Cardiac septum (tissue), 1 donor: ENCODE data around the gene FGFR4. TPM values are rescaled to one million over a fixed set of nuclear protein-coding genes. Genes with fewer than 3 reads are reported as not detected.
"Not testable (repeated sequence)": the region's sequence is repeated elsewhere in the genome, so short reads cannot be mapped to it uniquely, and the experiment has no call there.

Experiments used
- DNase-seq: peaks from one replicate; pipeline ENCODE4 v3.0.0-alpha.2; 2020; ENCODE audit warnings: low spot score
- intact Hi-C: fragments of 100-400 bp; cut with DNase I; formaldehyde crosslinking; loops from one replicate; pipeline ENCODE4 v1.14.0; 2022
- long read RNA-seq: library from polyadenylated mRNA; unstranded; transcript quantifications from one replicate; pipeline ENCODE4 v2.0.0, GENCODE V29; 2021
- total RNA-seq: library from RNA; stranded (reverse); fragmentation: NEBNext Ultra II Directional; extraction: Animal tissue kit (Norgen Biotek cat#: 25700); gene quantifications from one replicate; pipeline ENCODE4 v1.2.1, GENCODE V29; 2021
- donor health status: DM: no; HTN: no; CAD: no.

FGFR4 gene
- total RNA-seq: 0.40 TPM
- long read RNA-seq: 0 reads

DNA sequence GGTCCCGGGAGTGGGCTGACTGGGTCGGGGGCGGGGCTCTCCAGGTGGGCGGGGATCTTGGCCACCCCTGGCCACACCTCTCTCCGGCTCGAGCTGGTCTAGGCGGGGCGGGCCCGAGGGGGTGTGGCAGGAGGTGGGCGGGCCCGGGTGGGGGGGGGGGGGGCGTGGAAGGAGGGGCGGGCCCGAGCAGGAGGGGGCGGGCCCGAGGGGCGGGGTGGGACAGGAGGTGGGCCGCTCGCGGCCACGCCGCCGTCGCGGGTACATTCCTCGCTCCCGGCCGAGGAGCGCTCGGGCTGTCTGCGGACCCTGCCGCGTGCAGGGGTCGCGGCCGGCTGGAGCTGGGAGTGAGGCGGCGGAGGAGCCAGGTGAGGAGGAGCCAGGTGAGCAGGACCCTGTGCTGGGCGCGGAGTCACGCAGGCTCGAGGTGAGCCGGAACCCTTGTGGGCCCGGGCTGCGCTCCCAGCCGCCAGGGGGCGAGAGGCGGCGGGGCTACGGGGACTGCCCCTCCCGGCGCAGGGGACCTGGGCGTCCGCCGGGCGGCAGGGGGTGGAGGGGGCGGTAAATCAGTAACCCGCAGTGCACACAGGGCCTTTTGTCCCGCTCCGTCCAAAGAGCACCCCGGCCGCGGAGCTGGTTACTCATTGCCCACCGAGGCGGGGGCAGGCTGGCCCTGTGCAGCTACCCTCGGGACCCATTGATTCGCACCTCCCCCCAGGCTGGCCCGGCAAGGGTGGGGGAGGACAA is at the start of gene FGFR4:
Gene FGFR4 (plus strand): TSS at position 262 of the 744 bp plus-strand sequence. CDS start 2,688 bp downstream, outside the sequence.
- no peak for DNase-seq
- intact Hi-C loops: no loop called here

DNA sequence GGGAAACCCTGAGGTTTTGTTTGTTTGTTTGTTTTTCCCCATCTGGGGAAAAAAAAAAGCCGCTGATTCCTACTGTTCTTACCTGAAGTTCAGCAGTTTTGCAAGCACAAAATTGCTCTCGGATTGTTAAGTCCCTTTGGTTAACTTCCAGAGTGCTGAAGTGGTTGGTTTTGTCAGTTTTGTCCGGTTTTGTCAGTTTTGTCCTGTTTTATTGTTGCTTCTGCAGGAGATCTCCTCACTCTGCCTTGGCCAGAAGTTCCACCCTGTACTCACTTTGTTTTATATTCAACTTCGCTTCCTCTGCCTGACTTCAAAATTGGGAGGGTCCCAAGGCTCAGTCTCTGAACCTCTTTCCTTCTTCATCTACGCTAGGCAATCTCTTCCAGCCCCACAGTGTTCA is 49.8 kb upstream of the FGFR4 start:
- no peak for DNase-seq
- intact Hi-C loops: no loop called here

DNA sequence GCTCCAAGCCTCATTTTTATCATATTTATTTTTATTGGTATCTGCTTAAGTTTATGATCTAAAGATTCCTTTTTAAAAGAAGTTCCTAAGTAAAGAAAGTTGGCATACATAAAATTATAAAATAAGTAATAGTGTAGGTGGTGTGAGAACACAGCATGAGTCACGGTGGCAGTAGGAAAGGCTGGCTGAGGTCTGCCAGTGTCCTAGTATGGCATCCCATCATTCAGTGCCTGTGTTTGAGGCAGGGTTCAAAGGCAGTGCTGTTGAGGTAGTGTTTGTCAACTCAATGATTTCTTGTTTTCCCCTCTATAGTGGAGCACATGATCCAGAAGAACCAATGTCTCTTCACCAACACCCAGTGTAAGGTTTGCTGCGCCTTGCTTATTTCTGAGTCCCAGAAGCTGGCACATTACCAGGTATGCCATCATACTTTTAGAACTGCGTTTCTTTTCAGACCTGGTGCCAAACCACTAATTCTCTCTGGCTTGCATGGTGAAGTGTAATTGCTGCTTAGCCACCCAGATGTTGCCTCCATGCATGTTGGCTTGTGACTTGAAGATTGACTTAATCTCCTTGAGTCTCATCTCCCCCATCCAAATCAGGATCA is 45.8 kb upstream of the FGFR4 start:
- intact Hi-C loops: no loop called here
- no peak for DNase-seq

DNA sequence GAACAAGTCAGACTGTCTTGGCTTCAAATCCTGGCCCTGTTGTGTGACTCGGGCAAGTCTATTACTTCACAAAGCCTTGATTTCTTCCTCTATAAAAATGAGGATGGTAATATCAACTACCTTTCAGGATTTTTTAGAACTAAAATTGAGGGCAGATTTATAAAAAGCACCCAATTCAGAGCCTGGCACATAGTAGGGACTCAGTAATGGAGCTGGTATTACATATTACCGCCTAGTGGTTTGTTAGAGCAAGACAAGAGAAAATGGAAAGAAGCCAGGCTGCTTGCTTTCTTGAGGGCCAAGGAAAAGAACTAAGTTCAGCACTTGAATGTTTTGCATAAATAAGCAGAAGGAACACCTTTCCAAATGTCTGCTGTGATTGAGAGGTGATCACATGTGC is 44.8 kb upstream of the FGFR4 start:
- intact Hi-C loops: no loop called here
- DNase-seq: no peak

DNA sequence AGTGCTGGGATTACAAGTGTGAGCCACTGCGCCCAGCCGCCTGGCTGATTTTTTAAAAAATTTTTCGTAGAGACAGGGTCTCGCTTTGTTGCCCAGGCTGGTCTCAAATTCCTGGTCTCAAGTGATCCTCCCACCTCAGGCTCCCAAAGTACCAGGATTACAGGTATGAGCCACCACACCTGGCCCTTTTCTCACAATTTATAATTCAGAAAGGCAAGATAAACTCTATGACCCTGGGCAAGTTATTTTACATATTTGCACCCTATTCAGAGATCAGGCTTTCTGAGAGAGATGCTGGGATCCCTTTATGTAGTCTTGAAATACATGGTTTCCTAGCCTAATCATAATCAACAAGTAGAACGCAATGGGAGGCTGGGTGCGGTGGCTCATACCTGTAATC is 43.6 kb upstream of the FGFR4 start:
- intact Hi-C loops: no loop called here
- no peak for DNase-seq

DNA sequence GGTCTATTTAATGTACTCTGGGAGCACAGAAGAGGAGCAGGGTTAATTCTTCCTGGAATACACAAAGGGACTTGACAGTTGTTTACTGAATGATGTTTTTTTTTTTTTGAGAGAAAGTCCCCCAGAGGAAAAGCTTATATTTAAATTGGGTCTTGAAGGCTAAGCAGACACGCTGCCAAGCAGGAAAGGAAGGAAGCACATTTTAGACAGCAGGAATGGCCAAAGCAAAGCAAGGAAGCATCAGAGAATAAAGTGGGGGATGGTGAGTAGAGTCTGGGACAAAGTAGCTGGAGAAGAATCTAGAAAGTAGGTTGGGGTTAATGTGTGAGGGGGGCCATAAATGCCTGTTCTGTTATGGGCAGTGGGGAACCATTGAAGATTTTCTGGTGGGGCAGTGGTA is 42.8 kb upstream of the FGFR4 start:
- intact Hi-C loops: no loop called here
- DNase-seq: no peak

DNA sequence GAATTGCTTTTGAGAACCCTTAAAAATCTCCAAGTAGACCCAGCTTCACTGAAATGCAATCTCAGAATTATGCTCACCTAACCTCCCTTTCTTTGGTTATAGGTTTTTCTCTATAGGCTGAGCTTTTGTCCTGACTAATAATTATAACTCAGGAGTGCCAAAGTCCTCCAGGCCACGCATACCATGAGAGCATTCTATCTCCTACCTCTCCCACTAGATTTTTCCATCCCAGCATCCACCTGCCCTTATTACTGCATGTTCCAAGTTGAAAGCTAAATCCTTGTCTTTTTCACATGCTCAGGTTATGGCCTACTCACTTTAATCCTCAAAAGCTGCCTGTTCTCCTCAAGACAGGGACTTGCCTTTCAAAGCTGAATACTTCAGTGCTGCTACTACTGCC is 42.1 kb upstream of the FGFR4 start:
- intact Hi-C loops: no loop called here
- DNase-seq: no peak

DNA sequence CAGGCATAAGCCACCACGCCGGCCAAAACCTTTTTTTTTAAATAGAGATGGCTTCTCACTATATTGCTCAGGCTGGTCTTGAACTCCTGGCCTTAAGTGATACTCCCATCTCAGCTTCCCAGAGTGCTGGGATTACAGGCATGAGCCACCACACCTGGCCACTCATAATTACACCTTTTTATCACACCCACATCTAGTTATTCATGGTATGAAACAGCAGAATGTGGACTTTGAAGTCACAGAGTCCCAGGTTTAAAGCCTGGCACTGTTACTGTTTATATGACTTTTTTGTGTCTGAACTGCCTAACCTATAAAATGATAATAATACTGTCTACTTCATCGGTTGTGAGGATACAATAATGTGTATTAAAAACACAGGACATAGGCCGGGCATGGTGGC is 41.1 kb upstream of the FGFR4 start:
- DNase-seq: no peak
- intact Hi-C loops: no loop called here

DNA sequence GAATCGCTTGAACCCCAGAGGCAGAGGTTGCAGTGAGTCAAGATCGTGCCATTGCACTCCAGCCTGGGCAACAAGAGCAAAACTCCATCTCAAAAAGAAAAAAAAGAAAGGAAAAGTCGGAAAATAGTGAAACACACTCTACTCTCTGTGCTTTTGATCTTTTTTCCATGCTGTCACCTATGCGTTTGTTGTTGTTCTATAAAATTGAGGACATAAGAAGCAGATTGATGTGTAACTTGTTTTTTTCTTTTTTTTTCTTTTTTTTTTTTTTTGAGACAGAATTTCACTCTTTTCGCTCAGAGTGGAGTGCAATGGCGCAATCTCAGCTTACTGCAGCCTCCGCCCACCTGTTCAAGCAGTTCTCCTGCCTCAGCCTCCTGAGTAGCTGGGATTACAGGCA is 38.2 kb upstream of the FGFR4 start:
- DNase-seq, intact Hi-C loops: not testable (repeated sequence)

DNA sequence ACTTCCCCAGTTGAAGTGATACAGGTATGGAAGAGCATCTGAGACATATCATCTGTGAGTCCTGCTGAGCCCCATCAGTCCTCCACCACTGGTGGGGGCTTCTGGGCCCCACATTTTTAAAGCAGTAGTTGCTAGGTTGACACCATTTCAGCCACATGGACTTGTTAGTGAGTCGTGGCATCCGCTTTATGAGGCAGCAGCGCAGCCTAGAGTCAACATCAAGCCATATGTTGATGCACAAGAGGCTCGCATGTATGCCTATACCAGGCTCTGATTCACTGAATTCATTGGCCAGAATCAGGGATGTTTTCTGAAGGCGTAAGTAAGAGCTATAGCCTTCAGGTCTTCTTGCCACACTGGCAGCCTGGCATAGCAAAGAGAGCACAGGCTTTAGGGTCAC is 37.4 kb upstream of the FGFR4 start:
- DNase-seq: no peak
- intact Hi-C loops: no loop called here

DNA sequence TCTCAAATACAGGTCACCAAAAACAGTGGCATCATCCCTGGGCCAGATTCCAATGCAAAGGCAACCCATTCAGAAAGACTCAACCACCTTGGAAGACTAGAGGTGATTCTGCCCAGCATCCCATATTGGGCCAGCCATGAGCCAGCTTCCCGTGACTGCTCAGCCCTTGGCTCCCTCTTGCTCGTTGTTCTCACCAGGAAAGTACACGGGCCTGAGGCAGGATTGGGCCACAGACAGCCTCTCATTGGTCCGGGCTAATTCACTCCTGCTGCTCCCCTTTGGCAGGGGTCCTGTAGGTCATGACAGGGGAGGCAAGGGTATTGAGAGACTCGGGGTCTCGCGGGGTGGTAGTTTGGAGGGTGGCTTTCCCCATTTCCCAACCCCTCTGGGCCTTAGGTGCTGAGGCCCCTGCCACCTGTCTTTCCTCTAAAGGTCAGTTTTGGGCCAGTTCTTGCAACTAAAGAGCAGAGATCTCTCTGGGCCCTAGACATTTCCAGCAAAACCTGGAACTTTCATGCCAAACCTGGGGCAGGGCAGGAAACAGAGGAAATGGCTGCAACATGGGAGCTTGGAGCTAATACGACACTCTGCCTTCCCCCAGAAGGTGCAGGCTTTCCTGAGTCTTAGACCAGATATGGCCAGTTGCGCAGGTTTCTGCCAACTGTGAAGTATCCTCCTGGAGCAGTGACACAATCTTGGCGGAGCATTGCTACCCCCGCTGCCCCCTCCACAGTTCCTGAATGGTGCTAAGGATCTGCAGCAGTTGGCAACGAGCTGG is 22.0 kb upstream of the FGFR4 start:
- no peak for DNase-seq
- intact Hi-C loops: no loop called here

DNA sequence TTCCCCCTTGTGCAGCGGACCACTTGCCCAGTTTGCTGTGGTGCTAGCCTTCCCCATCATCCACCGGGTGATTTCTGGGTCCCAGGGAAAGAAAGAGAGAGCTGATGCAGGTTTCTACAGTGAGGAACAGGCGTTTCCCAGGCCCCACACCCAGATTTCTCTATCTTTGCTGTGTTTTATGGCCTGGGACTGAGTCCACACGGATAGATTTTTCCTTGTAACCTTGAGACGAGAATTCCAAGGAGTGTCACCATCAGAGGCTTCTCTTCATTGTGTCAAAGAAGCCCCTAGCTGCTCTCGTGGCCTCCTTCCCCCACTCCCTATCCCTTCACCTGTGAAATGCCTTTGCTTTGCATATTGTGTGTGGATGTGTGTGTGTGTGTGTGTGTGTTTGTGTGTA is 21.2 kb upstream of the FGFR4 start:
- intact Hi-C loops: no loop called here
- DNase-seq: no peak

DNA sequence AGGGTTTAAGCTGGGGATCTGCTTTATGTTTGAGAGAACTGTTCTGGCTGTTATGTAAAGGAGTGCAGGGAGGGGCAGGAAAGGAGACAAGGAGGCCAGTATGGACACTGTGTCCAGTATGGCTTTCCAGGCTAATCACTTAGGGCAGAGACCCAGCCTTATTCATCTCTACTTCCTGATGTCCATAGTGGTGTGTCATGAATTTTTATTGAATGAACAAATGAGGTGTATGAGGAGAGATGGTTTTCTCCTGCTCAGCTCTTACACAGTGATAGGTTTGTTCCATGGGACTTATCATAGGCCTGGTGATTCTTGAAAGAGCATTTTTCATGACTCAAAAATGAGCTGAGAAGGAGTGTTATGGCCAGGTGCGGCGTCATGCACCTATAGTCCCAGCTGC is 20.5 kb upstream of the FGFR4 start:
- no peak for DNase-seq
- intact Hi-C loops: no loop called here

DNA sequence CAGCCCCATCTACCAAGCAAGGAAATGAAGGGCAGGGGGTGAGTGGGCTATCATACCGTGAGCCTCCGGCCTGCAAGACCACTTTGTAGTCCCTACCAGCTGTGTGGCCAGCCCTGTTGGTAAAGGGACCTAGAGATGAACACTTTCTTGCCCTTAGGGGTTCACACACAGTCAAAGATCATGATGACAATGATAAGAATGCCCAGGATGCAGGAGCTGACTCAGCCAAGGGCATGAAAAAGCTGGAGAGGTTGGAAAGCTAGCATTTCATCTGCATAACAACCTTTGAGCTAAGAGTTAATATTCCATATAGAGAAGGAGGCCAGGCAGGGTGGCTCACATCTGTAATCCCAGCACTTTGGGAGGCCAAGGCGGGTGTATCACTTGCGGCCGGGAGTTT is 19.2 kb upstream of the FGFR4 start:
- intact Hi-C loops: no loop called here

DNA sequence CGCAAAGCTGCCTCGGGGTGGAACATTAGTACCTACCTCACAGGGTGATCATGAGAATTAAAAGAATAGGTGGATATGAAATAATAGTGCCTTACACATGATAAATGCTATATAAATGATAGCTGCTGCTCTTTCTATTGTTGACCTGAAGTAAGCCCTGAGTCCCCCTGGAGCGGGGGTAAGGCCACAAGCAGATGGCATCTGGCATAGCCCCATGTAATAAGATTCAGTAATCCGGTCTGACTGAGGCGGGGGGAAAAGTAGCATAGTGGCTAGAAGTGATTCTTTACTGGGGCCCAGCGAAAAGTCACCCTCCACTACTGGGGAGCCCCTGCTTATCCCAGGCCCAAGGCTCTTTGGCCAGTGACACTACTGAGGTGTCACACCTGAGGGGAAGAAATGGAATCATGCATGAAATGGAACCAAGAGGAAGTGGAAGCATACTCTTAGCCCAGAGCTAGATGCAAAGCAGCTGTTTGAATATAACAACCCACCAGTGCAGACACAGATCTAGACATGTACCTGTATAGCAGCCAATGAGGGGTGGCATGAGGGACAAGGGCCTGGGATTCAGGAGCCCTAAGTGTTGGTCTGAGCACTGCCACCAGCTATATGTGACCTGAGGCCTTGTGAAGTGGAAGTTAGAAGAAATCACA is 16.1 kb upstream of the FGFR4 start:
- DNase-seq: no peak
- intact Hi-C loops: no loop called here

More for the DNA sequence above, 19.2 kb upstream of the FGFR4 start:
- no peak for DNase-seq

DNA sequence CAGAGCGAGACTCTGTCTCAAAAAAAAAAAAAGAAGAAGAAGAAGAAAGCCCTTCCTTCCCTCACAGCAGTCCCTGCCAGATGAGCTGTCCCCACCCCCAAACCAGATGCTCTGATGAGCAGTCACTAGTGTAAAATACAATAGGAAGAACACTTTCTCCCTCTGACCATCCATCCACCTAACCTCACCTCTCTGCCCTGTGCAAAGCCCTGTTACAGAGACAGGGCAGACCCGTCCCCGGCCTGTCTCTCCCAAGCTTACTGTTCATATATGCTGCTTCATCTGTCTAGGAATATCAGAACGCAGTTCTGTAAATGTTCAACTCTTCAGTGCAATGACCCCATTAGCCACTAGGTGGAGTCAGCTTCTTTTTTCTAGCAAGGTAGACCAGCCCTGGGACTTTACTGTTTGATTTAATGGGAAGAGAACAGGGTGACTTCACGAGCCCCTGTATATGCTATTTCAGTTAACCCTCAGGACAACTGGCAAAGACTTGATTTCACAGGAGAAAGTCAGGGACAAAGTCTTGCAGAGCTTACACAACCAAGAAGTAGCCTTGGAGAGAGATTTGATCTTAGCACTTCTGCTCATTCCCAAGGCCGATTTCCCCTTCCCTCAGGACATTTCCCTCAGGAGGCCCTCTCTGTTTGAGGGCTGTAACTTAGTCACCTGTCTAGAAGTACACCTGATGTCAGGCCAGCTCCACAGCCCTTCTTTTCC is 14.9 kb upstream of the FGFR4 start:
- DNase-seq: no peak
- intact Hi-C loops: no loop called here

DNA sequence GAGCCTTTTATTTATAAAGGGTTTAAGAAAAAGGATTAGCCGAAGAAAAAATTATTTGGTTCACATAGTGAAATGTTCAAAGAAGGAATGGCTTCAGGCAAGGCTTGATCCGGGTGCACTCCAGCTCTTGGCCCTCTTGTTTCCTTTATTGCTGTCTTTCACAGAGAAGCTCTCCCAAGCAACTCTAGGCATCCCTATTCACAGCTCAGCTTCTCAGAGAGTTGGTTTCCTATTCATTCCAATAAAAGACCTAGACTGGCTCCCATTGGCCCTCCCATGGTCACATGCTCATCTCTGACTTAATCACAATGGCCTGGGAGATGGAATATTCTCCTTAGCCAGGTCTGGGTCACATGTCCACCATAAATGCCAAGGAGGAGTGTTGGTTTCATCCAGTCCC is 9.4 kb upstream of the FGFR4 start:
- intact Hi-C loops: no loop called here
- no peak for DNase-seq

DNA sequence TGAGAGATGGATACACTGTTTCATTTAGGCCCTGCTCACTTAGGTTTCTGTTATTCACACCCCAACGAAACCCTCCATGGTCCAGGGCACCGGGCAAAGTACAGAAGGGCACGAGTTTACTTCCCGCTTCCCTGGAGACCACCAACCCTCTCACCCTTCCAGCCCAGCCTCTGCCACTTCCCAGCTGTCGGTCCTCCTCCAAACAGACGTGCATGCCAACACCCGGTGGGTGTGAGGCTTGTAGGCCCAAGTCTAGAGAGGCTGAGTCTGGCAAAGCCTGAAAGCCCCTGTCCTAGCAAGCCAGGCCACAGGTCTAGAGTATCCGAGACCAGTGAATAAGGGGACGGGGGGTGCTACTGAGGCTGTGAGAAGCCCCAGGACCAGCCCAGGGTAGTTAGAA is 7.1 kb upstream of the FGFR4 start:
- intact Hi-C loops: no loop called here

DNA sequence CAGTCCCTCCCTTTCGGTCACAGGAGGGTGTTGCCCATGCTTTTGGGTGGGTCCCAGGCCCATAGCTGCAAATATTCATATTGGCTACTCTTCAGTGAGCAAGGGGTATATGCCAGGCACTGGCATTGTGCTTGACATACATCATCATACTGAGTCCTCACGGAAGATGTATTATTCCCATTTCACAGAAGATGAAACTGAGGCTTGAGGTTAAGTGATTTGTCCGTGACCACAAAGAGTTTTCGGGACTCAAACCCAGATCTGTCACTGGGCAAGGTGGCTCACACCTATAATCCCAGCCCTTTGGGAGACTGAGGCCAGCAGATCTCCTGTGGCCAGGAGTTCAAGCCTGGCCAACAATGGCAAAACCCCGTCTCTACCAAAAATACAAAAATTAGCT is 6.5 kb upstream of the FGFR4 start:
- no peak for DNase-seq
- intact Hi-C loops: no loop called here

More for the DNA sequence above, 7.1 kb upstream of the FGFR4 start:
- DNase-seq: no peak

DNA sequence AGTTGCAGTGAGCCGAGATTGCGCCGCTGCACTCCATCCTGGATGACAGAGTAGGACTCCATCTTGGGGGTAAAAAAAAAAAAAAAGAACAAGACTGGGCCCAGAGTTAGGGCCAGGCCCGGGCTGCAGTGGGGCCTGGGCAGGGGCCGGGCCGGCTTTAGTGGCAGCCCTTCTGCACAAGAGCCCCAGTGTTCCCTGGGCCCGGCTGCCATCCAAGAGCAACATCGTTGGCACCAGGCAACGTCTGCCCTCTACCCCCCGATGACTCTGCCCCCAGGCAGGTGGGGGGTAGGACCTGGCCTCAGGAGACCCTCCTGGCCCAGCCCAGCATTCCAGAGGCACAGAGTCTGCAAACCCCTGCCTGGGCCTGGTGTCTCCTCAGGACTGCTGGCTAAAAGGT is 4.9 kb upstream of the FGFR4 start:
- intact Hi-C loops: no loop called here
- DNase-seq: no peak
